GM18502 (cell line): ENCODE measurements around the gene TPM3.
A peak's percentile ranks its signal among the peaks of the same experiment; 100 is the strongest.
"Not testable (repeated sequence)": the region's sequence is repeated elsewhere in the genome, so short reads cannot be mapped to it uniquely, and the experiment has no call there.

Experiments used
- ATAC-seq: cut with Tn5 transposase; IDR thresholded peaks from one replicate; pipeline ENCODE4 v1.9.1; 2021; ENCODE audit warnings: mild to moderate bottlenecking; ENCODE audit not compliant: unreplicated experiment, poor library complexity

Gene TPM3

DNA sequence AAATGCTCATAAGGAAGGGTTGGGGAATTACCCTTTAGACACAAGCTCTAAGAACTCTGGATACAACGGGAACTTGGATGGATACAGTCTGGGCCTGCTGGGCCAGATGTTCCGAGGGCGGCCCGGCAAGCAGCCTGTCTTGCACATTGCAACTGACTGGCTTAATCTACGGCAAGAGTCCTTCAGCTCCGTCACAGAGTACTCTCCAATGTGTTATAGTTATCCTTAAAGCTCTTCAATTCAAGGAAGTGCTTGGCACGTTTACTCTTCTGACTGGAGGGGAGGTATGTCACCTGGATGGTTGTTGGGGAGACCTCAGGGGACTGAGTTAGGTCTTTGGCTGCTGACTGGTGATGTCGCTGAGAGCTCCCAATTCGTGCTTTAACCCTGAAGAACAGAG is 15.4 kb upstream of the TPM3 start:
- ATAC-seq: no peak

GRCh38 chr1:154206196-154206595 is 14.3 kb upstream of the TPM3 start, which contains the start of gene CFAP141:
CFAP141 (minus strand) TSS chr1:154206333; CDS start chr1:154206307, 26 bp downstream.
- no peak for ATAC-seq

DNA sequence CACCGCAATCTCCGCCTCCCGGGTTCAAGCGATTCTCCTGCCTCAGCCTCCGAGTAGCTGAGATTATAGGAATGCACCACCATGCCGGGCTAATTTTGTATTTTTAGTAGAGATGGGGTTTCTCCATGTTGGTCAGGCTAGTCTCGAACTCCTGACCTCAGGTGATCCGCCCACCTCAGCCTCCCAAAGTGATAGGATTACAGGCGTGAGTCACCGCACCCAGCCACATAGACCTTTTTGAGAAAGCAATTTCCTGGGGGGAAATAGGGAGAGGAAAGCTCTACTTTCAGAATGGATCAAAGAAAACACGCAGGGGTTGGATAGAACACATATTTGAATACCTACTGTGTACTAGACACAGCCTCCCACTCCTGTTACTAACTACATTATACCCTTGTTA is 13.9 kb upstream of the TPM3 start:
- ATAC-seq: not testable (repeated sequence)

DNA sequence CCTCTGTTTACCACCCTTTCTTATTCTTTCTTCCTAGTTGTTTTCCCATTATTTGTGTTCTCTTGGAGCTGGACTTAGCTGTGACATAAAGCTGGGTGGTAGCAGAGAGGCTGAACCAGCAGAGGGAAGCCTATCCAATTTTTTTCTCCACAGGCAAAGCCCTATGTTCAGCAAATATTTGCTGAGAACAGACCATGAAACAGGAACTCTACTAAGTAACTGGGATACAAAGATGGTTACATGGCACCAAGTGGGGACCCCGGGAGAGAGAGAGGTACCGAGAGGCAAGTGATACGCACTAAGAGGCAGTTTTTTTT is 7.6 kb upstream of the TPM3 start:
- no peak for ATAC-seq

DNA sequence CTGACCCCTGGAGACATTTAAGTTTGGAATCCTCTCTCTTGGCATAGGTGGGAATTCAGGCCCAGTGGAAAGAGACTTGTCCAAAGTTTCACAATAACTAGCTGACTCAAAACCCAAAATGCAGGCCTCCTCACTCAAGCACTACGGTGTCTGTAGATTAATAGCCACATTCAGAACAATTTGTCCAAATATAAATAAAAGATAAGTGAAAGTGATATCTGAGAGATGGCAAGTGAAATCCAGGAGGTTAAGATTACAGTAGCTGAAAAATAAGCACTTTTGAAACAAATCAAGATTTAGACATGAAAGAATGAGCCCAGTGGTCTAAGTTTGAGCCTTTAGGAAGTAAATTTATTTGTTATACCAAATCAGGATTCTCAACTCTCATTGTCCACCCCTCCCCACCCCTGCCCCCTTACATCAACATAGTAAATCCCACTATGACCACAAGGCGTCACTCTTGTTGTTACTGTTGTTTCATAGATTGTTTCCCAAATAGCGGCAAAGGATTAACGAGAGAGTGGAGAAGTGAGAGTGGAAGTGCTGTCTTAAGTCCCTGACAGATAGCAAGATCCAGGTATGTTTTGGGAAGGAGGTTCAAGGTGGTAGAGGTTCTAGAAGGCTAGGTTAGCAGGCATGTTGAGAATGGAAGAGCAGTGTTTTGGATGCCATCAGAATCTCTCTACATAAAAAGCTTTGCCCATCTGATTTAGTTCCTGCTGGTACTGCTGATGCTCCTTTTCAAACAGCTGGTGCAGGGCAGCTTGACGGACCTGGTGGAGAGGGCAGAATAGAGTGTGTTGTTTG is 7.1 kb upstream of the TPM3 start:
- ATAC-seq: no peak

GRCh38 chr1:154193821-154194220 is 1.9 kb upstream of the TPM3 start:
- ATAC-seq: no peak

DNA sequence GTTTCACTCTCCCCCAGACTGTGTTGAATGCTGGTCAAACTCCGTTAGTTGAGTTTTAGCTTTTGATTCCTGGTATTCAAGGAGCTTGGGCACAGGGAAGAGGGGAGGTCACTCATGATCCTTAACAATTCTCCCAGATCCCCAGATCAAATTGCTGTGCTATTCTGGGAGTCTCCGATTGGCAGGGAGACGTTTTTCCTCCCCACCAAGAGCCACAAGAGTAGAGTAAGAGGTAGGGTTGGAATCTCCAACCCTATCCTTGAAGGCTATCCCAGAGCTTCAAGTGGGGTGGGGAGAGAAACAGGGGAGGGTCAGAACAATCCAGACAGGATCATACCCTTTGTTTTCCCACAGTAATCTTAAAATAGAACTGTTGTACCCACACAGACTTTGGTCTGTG is 576 bp upstream of the TPM3 start:
- ATAC-seq: no peak

- no peak for ATAC-seq
These were observed 1.4 kb downstream of the TPM3 start for GRCh38 chr1:154190550-154190949.

- no peak for ATAC-seq
These were observed 4.9 kb downstream of the TPM3 start for GRCh38 chr1:154186852-154187501.

DNA sequence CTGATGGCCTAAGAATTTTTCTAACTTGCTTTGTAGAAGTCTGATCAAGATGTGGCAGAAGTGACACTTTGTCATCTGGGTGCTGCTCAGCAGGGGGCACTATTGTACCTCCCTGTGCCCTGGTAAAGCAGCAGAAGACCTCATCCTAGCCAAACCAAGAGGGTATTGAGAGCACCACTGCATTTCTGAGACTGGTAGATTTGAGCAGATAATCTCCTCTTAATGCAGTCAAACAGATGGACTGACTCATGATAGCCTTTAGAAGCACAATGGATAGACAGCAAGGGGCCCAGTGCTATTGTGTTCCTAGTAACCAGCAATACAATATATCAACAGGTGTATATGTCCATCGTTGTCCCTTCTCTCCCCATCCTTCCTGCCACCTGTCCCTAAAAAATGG is 5.7 kb downstream of the TPM3 start:
- no peak for ATAC-seq

DNA sequence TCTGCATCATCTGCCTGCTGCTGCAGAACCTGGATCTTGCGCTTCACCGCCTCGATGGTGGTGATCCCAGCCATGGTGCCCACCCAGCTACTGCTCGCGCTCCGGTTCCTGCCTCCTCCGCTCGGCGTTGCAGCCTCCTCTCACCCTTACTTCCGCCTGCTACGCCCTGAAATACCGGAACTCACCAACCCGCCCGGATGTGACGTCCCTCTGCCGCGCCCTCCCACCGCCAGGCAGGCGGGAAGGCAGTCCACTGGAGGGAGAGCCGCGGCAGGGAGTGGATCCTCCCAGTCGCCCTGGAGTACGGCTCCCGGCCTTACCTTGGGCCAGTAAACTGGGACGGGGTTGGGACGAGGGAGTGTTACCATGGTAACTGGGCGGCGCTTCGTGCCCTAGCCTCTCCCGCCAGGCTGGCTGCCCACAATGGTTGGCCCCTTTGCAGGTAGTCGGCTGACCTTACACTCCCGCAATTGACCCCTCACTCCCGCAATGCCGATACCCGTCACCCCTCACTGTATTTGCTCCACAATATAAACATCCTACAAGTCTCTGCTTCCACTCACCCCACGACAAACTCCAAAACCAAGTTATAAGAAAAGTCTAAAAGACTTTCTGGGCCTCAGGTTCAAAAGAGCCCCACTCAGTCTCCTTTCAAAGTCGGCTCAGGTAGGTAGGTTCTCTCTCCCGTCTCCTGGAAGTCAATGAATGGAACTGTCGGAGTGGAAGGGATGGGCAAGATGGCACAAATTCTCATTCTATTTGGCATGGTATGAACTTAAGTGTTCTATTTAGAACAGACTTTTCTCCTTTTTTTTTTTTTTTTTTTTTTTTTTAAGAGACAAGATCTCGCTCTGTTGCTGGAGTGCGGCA is 8.6 kb downstream of the TPM3 start:
- ATAC-seq: peak; percentile 82

GRCh38 chr1:154182344-154183045 is 9.4 kb downstream of the TPM3 start:
- peak; percentile 57 for ATAC-seq

- no peak for ATAC-seq
These were observed 10.0 kb downstream of the TPM3 start for GRCh38 chr1:154181944-154182343.

GRCh38 chr1:154179946-154180687 is 11.8 kb downstream of the TPM3 start:
- no peak for ATAC-seq

DNA sequence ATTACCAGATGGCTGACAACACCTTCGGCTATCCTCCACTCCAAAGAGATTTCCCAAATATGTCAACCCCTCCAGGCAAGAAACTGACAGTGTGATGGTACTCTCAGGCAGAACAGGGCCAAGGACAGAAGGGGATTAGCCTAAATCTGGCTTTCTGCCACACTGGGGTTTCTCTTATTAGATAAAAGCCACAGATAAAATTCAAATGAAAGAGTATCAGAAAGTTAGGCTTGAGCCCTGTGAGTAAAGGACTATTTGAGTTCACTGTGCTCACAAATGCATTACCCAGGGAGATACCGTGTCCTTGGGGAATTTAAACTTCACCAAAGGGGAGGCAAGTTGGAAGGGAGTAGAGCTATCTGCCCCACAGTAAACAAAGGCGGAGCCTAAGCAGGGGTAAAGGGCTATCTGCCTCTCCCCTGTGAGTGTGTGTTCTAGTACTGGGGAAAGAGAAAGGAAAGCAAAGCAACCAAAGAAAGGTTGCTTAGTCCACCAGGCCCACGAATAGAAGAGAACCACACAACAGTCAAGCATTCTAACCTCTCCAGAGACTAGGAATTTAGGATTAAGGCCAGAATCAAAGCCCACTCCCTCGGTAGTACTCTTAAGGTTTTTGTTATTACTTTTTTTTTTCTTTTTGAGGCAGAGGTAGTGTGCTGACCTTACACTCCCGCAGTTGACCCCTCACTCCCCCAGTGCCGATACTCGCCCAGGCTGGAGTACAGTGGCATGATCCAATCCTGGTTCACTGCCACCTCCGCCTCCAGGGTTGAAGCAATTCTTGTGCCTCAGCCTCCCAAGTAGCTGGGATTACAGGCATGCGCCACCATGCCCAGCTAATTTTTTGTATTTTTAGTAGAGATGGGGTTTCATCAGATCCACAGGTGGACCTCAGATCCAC is 12.7 kb downstream of the TPM3 start:
- no peak for ATAC-seq

DNA sequence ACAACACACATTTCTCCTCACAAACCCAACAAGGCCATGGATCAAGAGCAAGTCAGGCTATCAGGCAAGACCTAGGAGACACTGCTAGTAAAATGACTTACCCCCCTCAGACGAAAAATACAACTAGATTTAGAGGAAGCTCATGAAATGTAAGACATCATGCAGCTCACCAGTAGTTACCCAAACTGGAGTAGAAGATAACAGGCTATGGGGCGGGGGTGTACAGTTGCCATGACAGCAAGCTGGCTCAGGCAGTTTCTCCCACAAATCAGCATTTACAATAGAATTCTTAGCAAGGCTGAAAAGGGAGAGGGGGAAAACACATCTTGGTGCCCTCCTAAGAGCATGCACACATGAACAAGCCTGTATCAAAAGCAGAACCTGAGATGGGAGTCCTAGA is 13.9 kb downstream of the TPM3 start:
- no peak for ATAC-seq

GRCh38 chr1:154176337-154176736 is 15.6 kb downstream of the TPM3 start:
- ATAC-seq: no peak

DNA sequence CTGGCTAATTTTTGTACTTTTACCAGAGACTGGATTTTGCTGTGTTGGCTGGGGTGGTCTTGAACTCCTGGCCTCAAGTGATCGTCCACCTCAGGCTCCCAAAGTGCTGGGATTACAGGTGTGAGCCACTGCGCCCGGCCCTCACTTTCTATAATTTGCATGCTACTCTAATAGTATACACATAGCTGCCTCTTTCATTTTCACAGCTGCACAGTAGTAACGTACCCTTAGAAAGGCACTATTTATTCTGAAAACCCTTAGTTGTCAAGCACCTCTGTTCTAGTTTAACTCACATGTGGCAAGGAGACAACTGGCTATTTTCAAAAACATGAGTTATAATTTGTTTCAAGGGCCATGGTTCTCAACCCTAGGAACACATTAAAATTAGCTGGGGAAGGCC is 17.2 kb downstream of the TPM3 start:
- no peak for ATAC-seq

DNA sequence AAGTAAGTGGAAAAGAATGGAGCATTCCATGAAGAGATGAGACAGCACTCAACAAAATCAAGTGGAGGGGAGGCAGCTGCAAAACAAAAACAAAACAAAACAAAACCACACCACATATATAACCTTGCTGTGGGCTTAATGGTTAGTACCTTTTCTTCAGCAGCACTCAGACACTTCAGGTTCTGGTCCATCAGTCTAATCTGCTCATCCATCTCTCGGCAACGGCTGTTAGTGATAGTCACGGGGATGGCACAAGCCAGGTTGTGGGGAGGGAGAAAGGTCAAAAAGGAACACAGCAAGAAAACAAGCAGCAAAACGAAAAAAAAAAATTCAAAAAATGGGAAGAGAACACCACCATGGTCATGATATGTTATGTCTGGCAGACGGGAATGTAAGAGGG is 20.0 kb downstream of the TPM3 start:
- no peak for ATAC-seq
